ENCODE data around the gene GTF2F1. TPM values are rescaled to one million over a fixed set of nuclear protein-coding genes. Genes with fewer than 3 reads are reported as not detected.

Gene GTF2F1
- 100 to 1,000 TPM in 1 of 4 donors, 10 to 100 TPM in 3; 63.2 to 101 (median 64.7) TPM for polyA plus RNA-seq
- long read RNA-seq, donor 1 = 0 reads
- long read RNA-seq, donor 2, partial matches to known transcripts = 0 of 3 reads
- long read RNA-seq, donor 2, other reads (novel, unspliced or antisense) = 0 of 3 reads
- long read RNA-seq, donor 3, transcript GTF2F1-201 (13 exons, 2,731 nt) = major isoform, 7 of 14 reads
- long read RNA-seq, donor 3, partial matches to known transcripts = 7 of 14 reads
- long read RNA-seq, donor 3, other reads (novel, unspliced or antisense) = 0 of 14 reads
- long read RNA-seq, donor 4 = 0 reads
- long read RNA-seq, donor 5, partial matches to known transcripts = 0 of 2 reads
- long read RNA-seq, donor 5, other reads (novel, unspliced or antisense) = 0 of 2 reads
- long read RNA-seq, donor 6, partial matches to known transcripts = 13 of 16 reads
- long read RNA-seq, donor 6, other reads (novel, unspliced or antisense) = 0 of 16 reads
- long read RNA-seq, donor 7, transcript GTF2F1-201 (13 exons, 2,731 nt) = major isoform, 10 of 17 reads
- long read RNA-seq, donor 7, partial matches to known transcripts = 7 of 17 reads
- long read RNA-seq, donor 7, other reads (novel, unspliced or antisense) = 0 of 17 reads
- long read RNA-seq, donor 8, partial matches to known transcripts = 0 of 2 reads
- long read RNA-seq, donor 8, other reads (novel, unspliced or antisense) = 0 of 2 reads
- long read RNA-seq, donor 9, partial matches to known transcripts = 0 of 1 reads
- long read RNA-seq, donor 9, other reads (novel, unspliced or antisense) = 0 of 1 reads
- long read RNA-seq, donor 10, transcript GTF2F1-201 (13 exons, 2,731 nt) = major isoform, 6 of 24 reads
- long read RNA-seq, donor 10, partial matches to known transcripts = 18 of 24 reads
- long read RNA-seq, donor 10, other reads (novel, unspliced or antisense) = 0 of 24 reads

GRCh38 chr19:6393074-6393982 is at the start of gene GTF2F1:
Gene GTF2F1 (minus strand): TSS chr19:6393164. CDS start chr19:6392995, 169 bp downstream.
- FAIRE-seq (no peak), DNase-seq (peak; percentile 92 to 97)
- no peaks in the 10 kb centered on the region for H3K9me3 ChIP-seq (ENCODE audit: control insufficient read depth in 2 of 2, insufficient read depth in 1 of 2, low read depth in 1 of 2, low read length in 1 of 2)
- H3K36me3 ChIP-seq (ENCODE audit: control insufficient read depth in 3 of 3, insufficient read depth in 2 of 3, low read depth in 1 of 3, low read length in 3 of 3) = peaks cover 0 to 24% (median 5%) of the 10 kb centered on the region in 3 donors
- H3K27ac ChIP-seq (ENCODE audit: low read depth in 1 of 3, low read length in 2 of 3) = peak within 1 kb of the TSS; percentile 59 to 97 (median 95)
- H3K4me3 ChIP-seq (ENCODE audit: low read depth in 1 of 3, low read length in 3 of 3) = peak within 1 kb of the TSS; percentile 81 to 86 (median 86)
- 0 to 1% (median 0%) methylated on average over 67 to 69 of the region's 69 CpGs for WGBS, 3 donors
- H3K4me1 ChIP-seq (ENCODE audit: control insufficient read depth in 3 of 3, insufficient read depth in 2 of 3, low read depth in 1 of 3, low read length in 2 of 3) = peaks cover 0 to 11% (median 0%) of the 10 kb centered on the region in 3 donors
- no peaks in the 10 kb centered on the region for H3K27me3 ChIP-seq (ENCODE audit: control insufficient read depth in 3 of 3, insufficient read depth in 3 of 3, low read length in 3 of 3)

- peaks cover 0 to 11% (median 2%) of the 10 kb centered on the region in 3 donors for H3K36me3 ChIP-seq (ENCODE audit: control insufficient read depth in 3 of 3, insufficient read depth in 2 of 3, low read depth in 1 of 3, low read length in 3 of 3)
- DNase-seq (no peak), FAIRE-seq (no peak)
- no peak overlapping the region for H3K27ac ChIP-seq (ENCODE audit: low read depth in 1 of 3, low read length in 2 of 3)
- no peaks in the 10 kb centered on the region for H3K4me1 ChIP-seq (ENCODE audit: control insufficient read depth in 3 of 3, insufficient read depth in 2 of 3, low read depth in 1 of 3, low read length in 2 of 3)
- H3K9me3 ChIP-seq (ENCODE audit: control insufficient read depth in 2 of 2, insufficient read depth in 1 of 2, low read depth in 1 of 2, low read length in 1 of 2) = peaks cover 0 to 7% of the 10 kb centered on the region in 2 donors
- H3K27me3 ChIP-seq (ENCODE audit: control insufficient read depth in 3 of 3, insufficient read depth in 3 of 3, low read length in 3 of 3) = no peaks in the 10 kb centered on the region
- H3K4me3 ChIP-seq (ENCODE audit: low read depth in 1 of 3, low read length in 3 of 3) = no peak overlapping the region
- WGBS, 3 donors = 81 to 86% (median 84%) methylated on average over 12 to 13 of the region's 13 CpGs
These were observed 49.2 kb upstream of the GTF2F1 start for GRCh38 chr19:6442087-6442688.

- no peak for DNase-seq
- Histone ChIP-seq H3K27ac (ENCODE audit: low read depth in 1 of 3, low read length in 2 of 3) (no peak overlapping the region), H3K4me3 (ENCODE audit: low read depth in 1 of 3, low read length in 3 of 3) (no peak overlapping the region), H3K4me1 (ENCODE audit: control insufficient read depth in 3 of 3, insufficient read depth in 2 of 3, low read depth in 1 of 3, low read length in 2 of 3) (no peaks in the 10 kb centered on the region), H3K27me3 (ENCODE audit: control insufficient read depth in 3 of 3, insufficient read depth in 3 of 3, low read length in 3 of 3) (no peaks in the 10 kb centered on the region), H3K36me3 (ENCODE audit: control insufficient read depth in 3 of 3, insufficient read depth in 2 of 3, low read depth in 1 of 3, low read length in 3 of 3) (peaks cover 0 to 7% (median 2%) of the 10 kb centered on the region in 3 donors), H3K9me3 (ENCODE audit: control insufficient read depth in 2 of 2, insufficient read depth in 1 of 2, low read depth in 1 of 2, low read length in 1 of 2) (peaks cover 0 to 7% of the 10 kb centered on the region in 2 donors)
- FAIRE-seq = no peak
- WGBS, 3 donors = 77 to 89% (median 84%) methylated on average over 3 of the region's 3 CpGs
These were observed 47.9 kb upstream of the GTF2F1 start for GRCh38 chr19:6440905-6441304.

GRCh38 chr19:6439743-6440142 is 46.8 kb upstream of the GTF2F1 start:
- DNase-seq (no peak), FAIRE-seq (no peak)
- no peak overlapping the region for H3K4me3 ChIP-seq (ENCODE audit: low read depth in 1 of 3, low read length in 3 of 3)
- peaks cover 0 to 3% (median 0%) of the 10 kb centered on the region in 3 donors for H3K36me3 ChIP-seq (ENCODE audit: control insufficient read depth in 3 of 3, insufficient read depth in 2 of 3, low read depth in 1 of 3, low read length in 3 of 3)
- H3K9me3 ChIP-seq (ENCODE audit: control insufficient read depth in 2 of 2, insufficient read depth in 1 of 2, low read depth in 1 of 2, low read length in 1 of 2) = no peaks in the 10 kb centered on the region
- H3K4me1 ChIP-seq (ENCODE audit: control insufficient read depth in 3 of 3, insufficient read depth in 2 of 3, low read depth in 1 of 3, low read length in 2 of 3) = no peaks in the 10 kb centered on the region
- no peak overlapping the region for H3K27ac ChIP-seq (ENCODE audit: low read depth in 1 of 3, low read length in 2 of 3)
- 84 to 100% (median 94%) methylated on average over 3 to 4 of the region's 4 CpGs for WGBS, 3 donors
- H3K27me3 ChIP-seq (ENCODE audit: control insufficient read depth in 3 of 3, insufficient read depth in 3 of 3, low read length in 3 of 3) = no peaks in the 10 kb centered on the region

- 85 to 92% (median 86%) methylated on average over 10 of the region's 10 CpGs for WGBS, 3 donors
- H3K4me1 ChIP-seq (ENCODE audit: control insufficient read depth in 3 of 3, insufficient read depth in 2 of 3, low read depth in 1 of 3, low read length in 2 of 3) = no peaks in the 10 kb centered on the region
- FAIRE-seq = no peak
These were observed 40.7 kb upstream of the GTF2F1 start, which contains the start of gene SLC25A41 for GRCh38 chr19:6433663-6434062. Gene SLC25A41 (minus strand): TSS chr19:6433763. CDS start chr19:6433693, 70 bp downstream.

GRCh38 chr19:6433165-6433564 is 40.2 kb upstream of the GTF2F1 start:
- Histone ChIP-seq H3K4me3 (ENCODE audit: low read depth in 1 of 3, low read length in 3 of 3) (no peak overlapping the region), H3K27me3 (ENCODE audit: control insufficient read depth in 3 of 3, insufficient read depth in 3 of 3, low read length in 3 of 3) (peaks cover 0 to 7% (median 0%) of the 10 kb centered on the region in 3 donors), H3K4me1 (ENCODE audit: control insufficient read depth in 3 of 3, insufficient read depth in 2 of 3, low read depth in 1 of 3, low read length in 2 of 3) (no peaks in the 10 kb centered on the region), H3K9me3 (ENCODE audit: control insufficient read depth in 2 of 2, insufficient read depth in 1 of 2, low read depth in 1 of 2, low read length in 1 of 2) (no peaks in the 10 kb centered on the region), H3K27ac (ENCODE audit: low read depth in 1 of 3, low read length in 2 of 3) (no peak overlapping the region), H3K36me3 (ENCODE audit: control insufficient read depth in 3 of 3, insufficient read depth in 2 of 3, low read depth in 1 of 3, low read length in 3 of 3) (no peaks in the 10 kb centered on the region)
- 86 to 89% (median 87%) methylated on average over 11 of the region's 11 CpGs for whole genome bisulfite sequencing, 3 donors
- DNase-seq (no peak), FAIRE-seq (no peak)

More at GRCh38 chr19:6433663-6434062, 40.7 kb upstream of the GTF2F1 start, which contains the start of gene SLC25A41:
- DNase-seq = no peak
- no peak within 1 kb of the TSS for H3K4me3 ChIP-seq (ENCODE audit: low read depth in 1 of 3, low read length in 3 of 3)
- H3K27ac ChIP-seq (ENCODE audit: low read depth in 1 of 3, low read length in 2 of 3) = no peak within 1 kb of the TSS
- no peaks in the 10 kb centered on the region for H3K36me3 ChIP-seq (ENCODE audit: control insufficient read depth in 3 of 3, insufficient read depth in 2 of 3, low read depth in 1 of 3, low read length in 3 of 3)
- H3K27me3 ChIP-seq (ENCODE audit: control insufficient read depth in 3 of 3, insufficient read depth in 3 of 3, low read length in 3 of 3) = peaks cover 0 to 7% (median 0%) of the 10 kb centered on the region in 3 donors
- H3K9me3 ChIP-seq (ENCODE audit: control insufficient read depth in 2 of 2, insufficient read depth in 1 of 2, low read depth in 1 of 2, low read length in 1 of 2) = no peaks in the 10 kb centered on the region

GRCh38 chr19:6431891-6432290 is 38.9 kb upstream of the GTF2F1 start:
- no peak overlapping the region for H3K4me3 ChIP-seq (ENCODE audit: low read depth in 1 of 3, low read length in 3 of 3)
- no peak for FAIRE-seq
- 84 to 92% (median 91%) methylated on average over 11 of the region's 11 CpGs for WGBS, 3 donors
- H3K4me1 ChIP-seq (ENCODE audit: control insufficient read depth in 3 of 3, insufficient read depth in 2 of 3, low read depth in 1 of 3, low read length in 2 of 3) = no peaks in the 10 kb centered on the region
- H3K36me3 ChIP-seq (ENCODE audit: control insufficient read depth in 3 of 3, insufficient read depth in 2 of 3, low read depth in 1 of 3, low read length in 3 of 3) = no peaks in the 10 kb centered on the region
- H3K27me3 ChIP-seq (ENCODE audit: control insufficient read depth in 3 of 3, insufficient read depth in 3 of 3, low read length in 3 of 3) = peaks cover 0 to 7% (median 0%) of the 10 kb centered on the region in 3 donors
- no peak overlapping the region for H3K27ac ChIP-seq (ENCODE audit: low read depth in 1 of 3, low read length in 2 of 3)
- H3K9me3 ChIP-seq (ENCODE audit: control insufficient read depth in 2 of 2, insufficient read depth in 1 of 2, low read depth in 1 of 2, low read length in 1 of 2) = no peaks in the 10 kb centered on the region
- DNase-seq = no peak

All from small intestine (tissue), 16 donors.